ENCODE results near the gene XRCC4. TPM values are rescaled to one million over a fixed set of nuclear protein-coding genes. Genes with fewer than 3 reads are reported as not detected.

The XRCC4 gene
- polyA plus RNA-seq, 1 of the 3 experiments (the other 2 are of a cell fraction) = 1.8 TPM

- no peaks in the 10 kb centered on the region for H4K20me1 ChIP-seq (ENCODE audit: insufficient read depth)
- CTCF ChIA-PET = interaction anchor here (1.4 to 1.9 kb wide), 3 partner anchors 14 to 1050 kb away, joined by 3 to 6 read pairs (median 3); no protein-coding TSS in a partner anchor
Measured at GRCh38 chr5:83401775-83402174, 324.4 kb downstream of the XRCC4 start.

More at GRCh38 chr5:83401775-83402174, 324.4 kb downstream of the XRCC4 start:
- DNase-seq = no peak
- no peak overlapping the region for H3K9ac ChIP-seq
- no peak overlapping the region for H3K27ac ChIP-seq (ENCODE audit: low read depth in 2 of 2, low read length in 1 of 2)
- no peaks in the 10 kb centered on the region for H3K9me2 ChIP-seq
- no peaks in the 10 kb centered on the region for H3K27me3 ChIP-seq (ENCODE audit: insufficient read depth)
- no peak for TF ChIP-seq MAX (IDR thresholded peaks at IDR 0.05; ENCODE audit: low read depth)
- no peak for TF ChIP-seq IRF3 (IDR thresholded peaks at IDR 0.05; ENCODE audit: low read depth, low read length)
- no peak for TF ChIP-seq PBX3 (IDR thresholded peaks at IDR 0.05)
- TF ChIP-seq NFIC (IDR thresholded peaks at IDR 0.05; ENCODE audit: borderline replicate concordance) = no peak
- TF ChIP-seq RCOR1 (IDR thresholded peaks at IDR 0.05; ENCODE audit: low read length) = no peak
- no peak for TF ChIP-seq NRF1 (IDR thresholded peaks at IDR 0.05; ENCODE audit: low read depth, low read length)
- no peak for TF ChIP-seq SIN3A (IDR thresholded peaks at IDR 0.05; ENCODE audit: borderline replicate concordance, low read depth, low read length)
- POLR2A ChIA-PET = no interaction called here
- no peaks in the 10 kb centered on the region for H3F3A ChIP-seq (replicated peaks; ENCODE audit: insufficient read depth)
- no peak overlapping the region; the same call in 1 of the 2 replicates for H2AFZ ChIP-seq (ENCODE audit: low read depth)
- H3K4me3 ChIP-seq (ENCODE audit: low read depth in 2 of 2, low read length in 1 of 2) = no peak overlapping the region
- no peaks in the 10 kb centered on the region; a peak in 1 of 4 replicates for H3K4me1 ChIP-seq (ENCODE audit: control insufficient read depth in 1 of 2, insufficient read depth in 2 of 2, low read depth in 1 of 2, low read length in 1 of 2)
- H3K9me3 ChIP-seq = no peaks in the 10 kb centered on the region
- H3K36me3 ChIP-seq (replicated peaks in 1 of 2; ENCODE audit: control insufficient read depth in 1 of 2, insufficient read depth in 2 of 2, low read length in 1 of 2) = no peaks in the 10 kb centered on the region
- H3K79me2 ChIP-seq (ENCODE audit: insufficient read depth) = no peaks in the 10 kb centered on the region
- no peak overlapping the region for H3K4me2 ChIP-seq

Small RNA genes lying within 50 kb of the gene (small RNA-seq; reads per million reads assigned to genes)
- gene SCARNA18 = 0 to 40.0 (median 12.7) reads per million in 7 experiments

Other genes with a start within 250 kb of the XRCC4 start
- gene TMEM167A, start 153 bp upstream of the XRCC4 start, polyA plus RNA-seq (2012; rRNA removed) = 23.7 and 38.2 TPM in 2 replicates